Fibroblast of lung (primary cell): ENCODE data around the gene HAUS7. TPM values are rescaled to one million over a fixed set of nuclear protein-coding genes. Genes with fewer than 3 reads are reported as not detected.

Experiments
- DNase-seq, 2 donors: peaks; one replicate each; pipeline versions ENCODE4 v3.0.0 to v3.0.0-alpha.2; 2010; ENCODE audit warnings: low read depth in 2 of 2
- H2AFZ ChIP-seq: 2 replicates; pipeline ENCODE4 v1.5.1; 2012; ENCODE audit warnings: low read length, control low read depth, inconsistent platforms
- H3K27ac ChIP-seq: 2 replicates; pipeline ENCODE4 v1.5.1; 2011; ENCODE audit warnings: low read length, control low read depth; ENCODE audit not compliant: insufficient read depth
- H3K27me3 ChIP-seq: 2 replicates; pipeline ENCODE4 v1.5.1; 2011; ENCODE audit warnings: mild to moderate bottlenecking, low read length; ENCODE audit not compliant: control insufficient read depth, insufficient read depth
- H3K36me3 ChIP-seq: 2 replicates; pipeline ENCODE4 v1.5.1; 2011; ENCODE audit warnings: low read length; ENCODE audit not compliant: control insufficient read depth, insufficient read depth
- H3K4me1 ChIP-seq: 2 replicates; pipeline ENCODE4 v1.5.1; 2011; ENCODE audit warnings: low read length; ENCODE audit not compliant: control insufficient read depth, insufficient read depth; ENCODE audit errors: extremely low read depth
- H3K4me2 ChIP-seq: 2 replicates; pipeline ENCODE4 v1.5.1; 2011; ENCODE audit warnings: low read length, control low read depth; ENCODE audit not compliant: insufficient read depth; ENCODE audit errors: extremely low read depth
- H3K4me3 ChIP-seq, 4 experiments: fragments of 200-600 bp in 1 of 4; sonication (generic) in 1 of 4; replicated peaks in 1 of 4; 2 replicates each; pipeline ENCODE4 v1.5.1; 2011 to 2016; ENCODE audit warnings: low read length in 4 of 4, low read depth in 3 of 4, mild to moderate bottlenecking in 3 of 4, control low read depth in 2 of 4, inconsistent platforms in 1 of 4, mixed read lengths in 1 of 4; ENCODE audit not compliant: insufficient read depth in 1 of 4; ENCODE audit errors: control extremely low read depth in 1 of 4
- H3K79me2 ChIP-seq: 2 replicates; pipeline ENCODE4 v1.5.1; 2012; ENCODE audit warnings: mild to moderate bottlenecking, low read length, inconsistent platforms; ENCODE audit not compliant: control insufficient read depth, insufficient read depth
- H3K9ac ChIP-seq: 2 replicates; pipeline ENCODE4 v1.5.1; 2011; ENCODE audit warnings: mild to moderate bottlenecking, low read length, control low read depth; ENCODE audit not compliant: insufficient read depth
- H3K9me3 ChIP-seq: 2 replicates; pipeline ENCODE4 v1.5.1; 2012; ENCODE audit warnings: low read depth, low read length; ENCODE audit not compliant: control insufficient read depth, insufficient read depth
- H4K20me1 ChIP-seq: 2 replicates; pipeline ENCODE4 v1.5.1; 2011; ENCODE audit warnings: low read length; ENCODE audit not compliant: control insufficient read depth, insufficient read depth; ENCODE audit errors: extremely low read depth
- CTCF ChIP-seq, 2 donors: IDR thresholded peaks in 1 of 2; conservative IDR thresholded peaks in 1 of 2; 1 replicate in 1 of 2; 2 replicates in 1 of 2; pipeline ENCODE4 v1.5.1; 2011 to 2012; ENCODE audit warnings: low read length in 2 of 2, control low read depth in 1 of 2, inconsistent platforms in 1 of 2, low read depth in 1 of 2, mild to moderate bottlenecking in 1 of 2
- EZH2 ChIP-seq: IDR thresholded peaks from 2 replicates; pipeline ENCODE4 v1.5.1; 2012; ENCODE audit warnings: low read length, control low read depth, mild to moderate bottlenecking; ENCODE audit errors: missing control alignments
- polyA plus RNA-seq, 2 donors: library from polyadenylated mRNA; depleted of rRNA in 1 of 2; stranded (reverse) in 1 of 2; unstranded in 1 of 2; fragments of >200 nt; gene quantifications; 2 replicates each; pipeline ENCODE4 v1.2.1, GENCODE V29; 2011 to 2012; ENCODE audit warnings: missing spikeins in 1 of 2
- total RNA-seq: library from RNA; depleted of rRNA; stranded (reverse); fragments of >200 nt; gene quantifications from 2 replicates; pipeline ENCODE4 v1.2.1, GENCODE V29; 2014

Gene HAUS7
- total and polyA plus RNA-seq, 2 donors (not counting 1 experiment from before 2014, with no cell fraction given) = 7.3 to 10.4 TPM

DNA sequence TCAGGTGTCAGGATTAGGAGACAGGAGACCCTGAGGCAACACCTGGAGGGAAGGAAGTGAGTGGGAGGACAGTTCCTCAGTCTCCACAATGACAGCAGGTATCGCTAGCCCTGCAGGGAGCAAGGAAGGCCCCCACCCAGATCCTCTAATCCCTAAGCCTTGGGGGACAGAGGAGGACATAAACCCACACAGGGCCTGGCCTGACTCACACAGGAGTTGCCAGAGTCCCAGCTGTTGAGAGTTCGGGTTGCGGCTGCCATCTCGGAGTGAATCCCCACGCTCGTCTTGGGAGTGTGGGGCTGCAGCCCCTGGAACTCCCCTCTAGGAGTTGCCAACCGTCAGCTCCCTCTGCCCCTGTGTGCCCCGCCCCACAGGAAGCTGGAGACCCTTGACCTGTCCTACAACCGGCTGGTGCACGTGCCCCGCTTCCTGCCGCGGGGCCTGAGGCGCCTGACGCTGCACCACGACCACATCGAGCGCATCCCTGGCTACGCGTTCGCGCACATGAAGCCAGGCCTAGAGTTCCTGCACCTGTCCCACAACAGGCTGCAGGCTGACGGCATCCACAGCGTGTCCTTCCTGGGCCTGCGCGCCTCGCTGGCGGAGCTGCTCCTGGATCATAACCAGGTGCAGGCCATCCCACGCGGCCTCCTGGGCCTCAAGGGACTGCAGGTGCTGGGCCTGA lies 15.2 kb upstream of the HAUS7 start:
- no peaks in the 10 kb centered on the region for H3K79me2 ChIP-seq
- H3K36me3 ChIP-seq = no peaks in the 10 kb centered on the region
- no peak overlapping the region for H3K4me2 ChIP-seq
- TF ChIP-seq EZH2 (no peak), CTCF (conservative IDR thresholded peaks at IDR 0.05 in 1 of 2, IDR thresholded peaks at IDR 0.05 in 1 of 2; ENCODE audit: low read depth in 1 of 2, low read length in 2 of 2) (no peak)
- H3K27me3 ChIP-seq = no peaks in the 10 kb centered on the region
- no peaks in the 10 kb centered on the region for H4K20me1 ChIP-seq
- H3K27ac ChIP-seq = no peak overlapping the region
- DNase-seq = no peak
- H2AFZ ChIP-seq = no peak overlapping the region
- H3K4me3 ChIP-seq = no peak overlapping the region
- no peaks in the 10 kb centered on the region for H3K9me3 ChIP-seq
- H3K9ac ChIP-seq = no peak overlapping the region
- peaks cover 5% of the 10 kb centered on the region for H3K4me1 ChIP-seq

DNA sequence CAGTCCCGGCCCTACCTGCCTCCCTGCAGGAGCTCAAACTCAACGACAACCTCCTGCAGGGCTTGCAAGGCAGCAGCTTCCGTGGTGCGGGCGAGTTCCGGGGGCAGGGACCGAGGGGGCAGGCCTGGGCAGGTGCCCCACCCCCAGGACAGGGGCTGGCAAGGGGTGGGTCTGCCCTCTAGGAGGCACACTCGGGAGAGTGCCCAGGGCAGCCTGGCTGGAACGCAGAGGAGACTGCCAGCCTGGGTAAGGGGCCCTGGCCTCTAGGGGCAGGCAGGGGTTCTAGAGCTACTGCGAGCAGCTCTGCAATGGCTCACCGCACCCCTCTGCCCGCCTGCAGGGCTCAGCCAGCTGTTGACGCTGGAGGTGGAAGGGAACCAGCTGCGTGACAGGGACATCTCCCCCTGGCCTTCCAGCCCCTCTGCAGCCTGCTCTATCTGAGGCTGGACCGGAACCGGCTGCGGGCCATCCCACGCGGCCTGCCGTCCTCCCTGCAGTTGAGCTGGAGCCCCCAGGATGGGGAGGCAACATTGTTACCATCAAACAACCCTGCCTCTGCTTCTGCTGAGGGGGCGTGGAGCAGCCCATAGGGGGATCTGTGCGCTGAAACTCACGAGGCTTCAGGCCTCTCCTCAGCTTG lies 12.1 kb upstream of the HAUS7 start:
- no peak overlapping the region for H3K9ac ChIP-seq
- no peak overlapping the region for H3K4me3 ChIP-seq
- TF ChIP-seq CTCF (conservative IDR thresholded peaks at IDR 0.05 in 1 of 2, IDR thresholded peaks at IDR 0.05 in 1 of 2; ENCODE audit: low read depth in 1 of 2, low read length in 2 of 2) (no peak), EZH2 (no peak)
- H3K4me1 ChIP-seq = no peaks in the 10 kb centered on the region
- no peak for DNase-seq
- no peak overlapping the region for H3K27ac ChIP-seq
- no peaks in the 10 kb centered on the region for H3K9me3 ChIP-seq
- no peak overlapping the region for H2AFZ ChIP-seq
- H3K36me3 ChIP-seq = no peaks in the 10 kb centered on the region
- H4K20me1 ChIP-seq = no peaks in the 10 kb centered on the region
- no peaks in the 10 kb centered on the region for H3K27me3 ChIP-seq
- H3K79me2 ChIP-seq = no peaks in the 10 kb centered on the region
- H3K4me2 ChIP-seq = no peak overlapping the region

GRCh38 chrX:153481043-153481442 lies 10.7 kb upstream of the HAUS7 start:
- Histone ChIP-seq H3K9me3 (no peaks in the 10 kb centered on the region), H3K27me3 (no peaks in the 10 kb centered on the region), H2AFZ (no peak overlapping the region), H3K36me3 (no peaks in the 10 kb centered on the region), H4K20me1 (no peaks in the 10 kb centered on the region), H3K79me2 (no peaks in the 10 kb centered on the region), H3K4me1 (peaks cover 10% of the 10 kb centered on the region), H3K27ac (no peak overlapping the region), H3K4me3 (no peak overlapping the region), H3K4me2 (no peak overlapping the region), H3K9ac (no peak overlapping the region)
- TF ChIP-seq CTCF (conservative IDR thresholded peaks at IDR 0.05 in 1 of 2, IDR thresholded peaks at IDR 0.05 in 1 of 2; ENCODE audit: low read depth in 1 of 2, low read length in 2 of 2) = no peak
- no peak for TF ChIP-seq EZH2
- no peak for DNase-seq
